ENCODE results near the gene OGFOD3.

DNA sequence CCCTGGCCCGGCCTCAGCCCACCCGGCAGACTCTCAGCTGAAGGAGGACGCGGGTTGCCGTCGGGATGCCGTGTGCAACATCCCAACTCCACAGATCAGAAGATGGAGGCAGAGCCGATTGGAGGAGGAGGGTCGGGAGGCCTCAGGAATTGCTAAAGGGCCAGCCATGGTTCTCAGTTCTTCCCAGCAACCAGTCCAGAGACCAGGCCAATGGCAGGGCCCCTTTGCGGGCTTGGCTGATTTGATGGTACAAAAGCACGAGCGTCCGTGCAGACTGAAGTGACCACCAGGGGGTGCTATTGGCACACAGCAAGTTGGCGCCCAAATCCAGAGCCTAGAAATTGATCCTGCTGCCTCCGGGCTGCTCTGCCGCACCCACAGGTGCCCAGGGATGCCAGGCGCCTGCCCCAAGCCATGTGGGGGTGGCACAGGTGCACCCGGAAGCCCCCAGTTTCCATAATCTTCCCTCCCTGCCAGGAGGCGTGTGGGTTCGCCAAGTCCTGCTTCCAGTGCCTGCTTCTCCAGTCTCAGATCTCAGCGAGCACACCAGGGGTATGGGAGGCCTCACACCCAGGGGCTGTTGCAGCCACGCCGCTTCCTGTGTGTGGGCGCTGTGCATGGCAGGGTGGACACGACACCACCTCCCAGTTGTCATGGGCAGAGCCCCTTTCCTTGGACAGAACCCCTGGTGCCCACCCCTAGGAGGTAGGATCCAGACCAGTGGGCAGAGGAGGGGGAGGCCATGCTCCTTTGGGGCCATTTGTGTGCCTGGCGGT lies 66.5 kb downstream of the OGFOD3 start:
- TF ChIP-seq POLR2A (IDR thresholded peaks at IDR 0.05; ENCODE audit: low read length) (no peak), GATA1 (IDR thresholded peaks at IDR 0.05; ENCODE audit: low read depth, low read length) (no peak)
